Suprapubic skin (tissue), 2 donors: Measurements from ENCODE around the gene SNRPF.

Experiments
- EP300 ChIP-seq: sonication (generic); formaldehyde crosslinking; IDR thresholded peaks from one replicate; pipeline ENCODE4 v1.6.1; 2017; ENCODE audit warnings: antibody characterized with exemption
- POLR2A ChIP-seq, 2 donors: fragments of 450-650 bp; IDR thresholded peaks; one replicate each; pipeline ENCODE4 v1.6.1; 2017; ENCODE audit warnings: antibody characterized with exemption in 2 of 2, mild to moderate bottlenecking in 2 of 2, moderate library complexity in 2 of 2

GRCh38 chr12:95858451-95859343, at the start of gene SNRPF:
- TF ChIP-seq EP300 (no peak), POLR2A (IDR thresholded peaks at IDR 0.05) (no peak)
